Measurements from ENCODE around the gene UNC93A. TPM values are rescaled to one million over a fixed set of nuclear protein-coding genes. Genes with fewer than 3 reads are reported as not detected.
"Not testable (repeated sequence)": the region's sequence is repeated elsewhere in the genome, so short reads cannot be mapped to it uniquely, and the experiment has no call there.

Gene UNC93A
- total RNA-seq, 1 experiment from 2014 or later, result not detected

DNA sequence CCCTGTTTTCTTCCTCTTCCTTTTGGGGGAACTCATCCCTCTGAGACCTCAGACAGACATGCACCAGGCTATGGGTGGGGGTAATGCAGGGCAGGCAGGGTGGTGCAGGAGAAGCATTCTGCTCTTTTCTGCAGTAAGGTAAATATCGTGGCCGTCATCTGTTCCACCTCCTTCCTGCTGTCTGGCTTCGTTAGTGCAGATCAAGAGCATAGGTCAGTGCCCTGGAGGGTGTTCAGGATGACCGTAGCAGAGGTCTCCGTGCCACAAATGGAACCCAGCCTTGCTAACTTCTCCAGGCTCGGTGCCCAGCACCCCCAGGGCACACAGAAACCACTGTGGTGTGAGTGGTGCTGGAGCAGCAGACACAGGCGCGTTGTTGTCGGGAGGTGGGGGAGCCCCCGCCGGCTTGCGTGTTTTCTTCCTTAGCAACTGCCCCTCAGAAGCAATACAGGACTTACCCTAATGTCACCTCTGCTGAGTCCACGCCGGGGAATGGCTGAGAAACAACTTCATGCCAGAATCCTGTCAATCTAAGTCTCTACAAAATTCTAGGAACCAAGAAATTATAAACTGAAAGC lies 42.1 kb upstream of the UNC93A start:
- peaks cover 21% of the 10 kb centered on the region; the same call in 1 of the 2 replicates for H3K27me3 ChIP-seq (ENCODE audit: insufficient read depth, low read length)
- RAD21 ChIA-PET (ENCODE audit: low non-redundant PET in 1 of 2, low total read pairs in 2 of 2, uncharacterized antibody in 2 of 2, unreplicated experiment in 2 of 2); H3K9ac ChIP-seq (ENCODE audit: low read length); H3K9me2 ChIP-seq (ENCODE audit: insufficient read depth); H4K20me1 ChIP-seq (ENCODE audit: insufficient read depth); CTCF ChIA-PET; H3K4me2 ChIP-seq (ENCODE audit: low read length); DNase-seq (ENCODE audit: low read depth, low spot score); H3K79me2 ChIP-seq (ENCODE audit: insufficient read depth, low read length); BruUV-seq (replicated peaks); H3K36me3 ChIP-seq (ENCODE audit: control insufficient read depth in 1 of 2, insufficient read depth in 2 of 2, low read length in 2 of 2); intact Hi-C loops (cut with micrococcal nuclease); H3K4me1 ChIP-seq (ENCODE audit: control insufficient read depth in 1 of 2, insufficient read depth in 2 of 2, low read length in 2 of 2); ATAC-seq; H3K4me3 ChIP-seq (replicated peaks in 1 of 2; ENCODE audit: low read depth in 1 of 2, low read length in 2 of 2); H2AFZ ChIP-seq (ENCODE audit: low read depth, low read length, poor library complexity, severe bottlenecking); POLR2A ChIA-PET; H3K27ac ChIP-seq (ENCODE audit: low read depth, low read length); H3K9me3 ChIP-seq (ENCODE audit: control insufficient read depth in 1 of 2, insufficient read depth in 1 of 2, low read depth in 1 of 2, low read length in 2 of 2): not testable (repeated sequence)

DNA sequence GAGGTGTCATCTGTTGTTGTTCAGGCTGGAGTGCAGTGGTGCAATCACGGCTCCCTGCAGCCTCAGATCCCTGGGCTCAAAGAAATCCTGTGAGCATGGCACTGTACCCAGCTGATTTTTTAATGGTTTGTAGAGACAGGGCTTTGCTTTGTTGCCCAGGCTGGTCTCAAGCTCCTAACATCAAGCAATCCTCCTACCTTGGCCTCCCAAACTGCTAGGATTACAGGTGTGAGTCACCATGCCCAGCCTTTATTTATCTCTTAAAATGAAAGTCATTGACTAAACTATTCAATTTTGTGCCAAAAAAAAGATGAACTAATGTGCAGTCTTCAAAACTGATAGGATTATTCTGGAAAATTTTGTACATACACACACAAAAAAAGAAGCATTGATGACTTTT lies 38.8 kb upstream of the UNC93A start:
- ATAC-seq (no peak), DNase-seq (ENCODE audit: low read depth, low spot score) (no peak)
- RAD21 ChIA-PET (ENCODE audit: low non-redundant PET in 1 of 2, low total read pairs in 2 of 2, uncharacterized antibody in 2 of 2, unreplicated experiment in 2 of 2), result no interaction called here
- BruUV-seq (replicated peaks), result no TSS peak
- intact Hi-C loops (cut with micrococcal nuclease), result no loop called here
- TF ChIP-seq RAD21 (IDR thresholded peaks at IDR 0.05; ENCODE audit: low read depth) (no peak), EZH2 (IDR thresholded peaks at IDR 0.05) (no peak), ZNF274 (IDR thresholded peaks at IDR 0.05; ENCODE audit: low read depth, low read length) (no peak), SP1 (IDR thresholded peaks at IDR 0.05; ENCODE audit: low read depth) (no peak)
- TF ChIP-seq, protein P1, sequence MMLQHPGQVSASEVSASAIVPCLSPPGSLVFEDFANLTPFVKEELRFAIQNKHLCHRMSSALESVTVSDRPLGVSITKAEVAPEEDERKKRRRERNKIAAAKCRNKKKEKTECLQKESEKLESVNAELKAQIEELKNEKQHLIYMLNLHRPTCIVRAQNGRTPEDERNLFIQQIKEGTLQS (IDR thresholded peaks at IDR 0.05), result no peak
- TF ChIP-seq, protein P2, sequence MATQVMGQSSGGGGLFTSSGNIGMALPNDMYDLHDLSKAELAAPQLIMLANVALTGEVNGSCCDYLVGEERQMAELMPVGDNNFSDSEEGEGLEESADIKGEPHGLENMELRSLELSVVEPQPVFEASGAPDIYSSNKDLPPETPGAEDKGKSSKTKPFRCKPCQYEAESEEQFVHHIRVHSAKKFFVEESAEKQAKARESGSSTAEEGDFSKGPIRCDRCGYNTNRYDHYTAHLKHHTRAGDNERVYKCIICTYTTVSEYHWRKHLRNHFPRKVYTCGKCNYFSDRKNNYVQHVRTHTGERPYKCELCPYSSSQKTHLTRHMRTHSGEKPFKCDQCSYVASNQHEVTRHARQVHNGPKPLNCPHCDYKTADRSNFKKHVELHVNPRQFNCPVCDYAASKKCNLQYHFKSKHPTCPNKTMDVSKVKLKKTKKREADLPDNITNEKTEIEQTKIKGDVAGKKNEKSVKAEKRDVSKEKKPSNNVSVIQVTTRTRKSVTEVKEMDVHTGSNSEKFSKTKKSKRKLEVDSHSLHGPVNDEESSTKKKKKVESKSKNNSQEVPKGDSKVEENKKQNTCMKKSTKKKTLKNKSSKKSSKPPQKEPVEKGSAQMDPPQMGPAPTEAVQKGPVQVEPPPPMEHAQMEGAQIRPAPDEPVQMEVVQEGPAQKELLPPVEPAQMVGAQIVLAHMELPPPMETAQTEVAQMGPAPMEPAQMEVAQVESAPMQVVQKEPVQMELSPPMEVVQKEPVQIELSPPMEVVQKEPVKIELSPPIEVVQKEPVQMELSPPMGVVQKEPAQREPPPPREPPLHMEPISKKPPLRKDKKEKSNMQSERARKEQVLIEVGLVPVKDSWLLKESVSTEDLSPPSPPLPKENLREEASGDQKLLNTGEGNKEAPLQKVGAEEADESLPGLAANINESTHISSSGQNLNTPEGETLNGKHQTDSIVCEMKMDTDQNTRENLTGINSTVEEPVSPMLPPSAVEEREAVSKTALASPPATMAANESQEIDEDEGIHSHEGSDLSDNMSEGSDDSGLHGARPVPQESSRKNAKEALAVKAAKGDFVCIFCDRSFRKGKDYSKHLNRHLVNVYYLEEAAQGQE (IDR thresholded peaks at IDR 0.05; ENCODE audit: low read depth), result no peak
- H3K9me3 ChIP-seq (ENCODE audit: control insufficient read depth in 1 of 2, insufficient read depth in 1 of 2, low read depth in 1 of 2, low read length in 2 of 2), result peaks cover 0 to 3% of the 10 kb centered on the region in 2 experiments; a peak in 1 of 4 replicates
- H2AFZ ChIP-seq (ENCODE audit: low read depth, low read length, poor library complexity, severe bottlenecking), result no peak overlapping the region
- no peaks in the 10 kb centered on the region for H3K9me2 ChIP-seq (ENCODE audit: insufficient read depth)
- H3K4me2 ChIP-seq (ENCODE audit: low read length), result no peak overlapping the region
- H3K36me3 ChIP-seq (ENCODE audit: control insufficient read depth in 1 of 2, insufficient read depth in 2 of 2, low read length in 2 of 2), result no peaks in the 10 kb centered on the region
- H3K9ac ChIP-seq (ENCODE audit: low read length), result no peak overlapping the region
- no peaks in the 10 kb centered on the region for H4K20me1 ChIP-seq (ENCODE audit: insufficient read depth)
- CTCF ChIA-PET, result no interaction called here
- no peak overlapping the region for H3K27ac ChIP-seq (ENCODE audit: low read depth, low read length)
- no peaks in the 10 kb centered on the region for H3K4me1 ChIP-seq (ENCODE audit: control insufficient read depth in 1 of 2, insufficient read depth in 2 of 2, low read length in 2 of 2)
- H3K79me2 ChIP-seq (ENCODE audit: insufficient read depth, low read length), result no peaks in the 10 kb centered on the region
- no peak overlapping the region for H3K4me3 ChIP-seq (replicated peaks in 1 of 2; ENCODE audit: low read depth in 1 of 2, low read length in 2 of 2)
- H3K27me3 ChIP-seq (ENCODE audit: insufficient read depth, low read length), result 0 out of 2 replicates have a peak, but pooled peaks cover 10% of the 10 kb centered on the region
- POLR2A ChIA-PET, result no interaction called here

Data from HCT116 (cell line).